ENCODE measurements around the gene RFX7.

DNA sequence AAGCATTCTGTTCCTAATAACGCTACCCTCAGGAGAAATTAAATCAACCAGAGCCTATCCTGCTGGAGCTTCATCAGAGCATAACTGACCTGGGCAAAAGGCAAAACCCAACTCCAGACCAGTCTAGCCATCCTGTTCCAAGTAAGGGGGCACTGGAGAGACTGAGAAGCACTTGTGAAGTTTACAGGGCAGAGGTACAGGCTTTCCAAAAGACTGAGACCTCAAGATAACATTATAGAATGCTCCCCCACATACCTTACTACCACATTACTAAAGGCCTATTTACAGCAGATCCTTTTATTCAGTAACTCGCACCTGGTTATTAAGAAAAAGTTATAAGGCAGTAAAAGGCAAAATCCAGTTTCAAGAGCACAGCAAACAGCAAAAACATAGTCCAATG lies 35.5 kb downstream of the RFX7 start:
- TF ChIP-seq POLR2A (IDR thresholded peaks at IDR 0.05; ENCODE audit: low read depth, low read length) (no peak), TAF1 (IDR thresholded peaks at IDR 0.05; ENCODE audit: low read depth, low read length) (no peak), POLR2AphosphoS5 (IDR thresholded peaks at IDR 0.05; ENCODE audit: low read depth, low read length) (no peak)
